SIG-M5 (cell line): ENCODE data around the gene ME2.
"Not testable (repeated sequence)": the region's sequence is repeated elsewhere in the genome, so short reads cannot be mapped to it uniquely, and the experiment has no call there.

ENCODE experiments used
- DNase-seq: peaks from one replicate; lab custom pipeline; 2025; lab: John Stamatoyannopoulos, UW

The ME2 gene

DNA sequence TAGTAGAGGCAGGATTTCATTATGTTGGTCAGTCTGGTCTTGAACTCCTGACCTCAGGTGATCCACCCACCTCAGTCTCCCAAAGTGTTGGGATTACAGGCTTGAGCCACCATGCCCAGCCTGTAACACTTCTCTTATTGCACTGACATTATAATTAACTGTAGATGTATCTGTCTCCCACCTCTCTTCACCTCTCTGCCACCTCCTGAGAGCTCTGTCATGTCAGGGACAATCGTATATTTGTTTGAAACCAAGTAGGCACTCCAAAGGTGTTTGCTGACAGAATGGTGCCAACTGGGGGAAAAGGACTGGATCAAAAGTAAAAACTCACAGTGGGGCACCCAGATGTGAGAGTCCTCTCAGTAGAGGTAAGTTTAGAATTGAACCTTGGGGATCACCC is 17.3 kb upstream of the ME2 start:
- no peak for DNase-seq

DNA sequence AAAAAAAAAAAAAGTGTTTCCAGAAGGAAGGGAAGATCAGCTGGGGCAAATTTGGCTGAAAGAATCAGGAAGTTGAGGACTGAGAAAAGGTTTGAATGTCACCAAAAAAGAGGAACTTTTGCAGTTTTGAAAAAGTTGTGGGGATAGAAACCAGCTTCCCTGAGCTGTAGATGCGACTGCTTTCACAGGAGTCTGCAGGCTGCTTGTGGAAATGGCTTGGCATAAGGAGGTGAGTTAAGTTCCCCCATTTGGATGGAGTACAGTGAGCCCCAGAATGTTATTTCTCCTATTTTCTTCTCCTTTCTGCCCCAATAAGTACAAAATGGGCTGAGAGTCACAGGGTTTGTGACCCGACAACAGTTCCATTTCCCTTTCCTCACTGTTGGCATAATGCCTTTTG is 16.5 kb upstream of the ME2 start:
- DNase-seq: peak; percentile 46

DNA sequence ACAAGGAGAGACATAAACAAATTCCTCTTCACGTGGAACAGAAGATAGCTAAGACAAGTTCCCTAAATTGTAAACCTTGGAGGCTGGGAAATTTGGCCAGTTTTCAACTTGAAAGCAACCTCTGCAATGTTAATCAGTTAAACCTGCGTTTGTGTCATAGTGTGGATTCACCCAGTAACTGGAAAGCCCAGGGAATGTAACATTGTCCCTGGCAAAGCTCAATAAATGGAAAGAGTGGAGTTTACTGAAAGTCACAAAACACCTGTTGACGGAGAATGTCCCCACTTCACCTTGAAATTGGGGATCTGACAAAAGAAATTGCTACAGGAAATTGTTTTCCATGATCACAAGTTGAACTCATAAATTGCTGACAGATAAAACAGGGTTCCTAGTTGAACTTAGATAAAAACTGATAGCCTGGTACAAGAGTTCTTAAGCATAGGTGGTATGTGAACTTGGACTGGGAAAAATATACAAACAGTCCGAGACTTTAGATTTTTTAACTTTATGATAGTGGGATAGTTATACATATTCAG is 15.0 kb upstream of the ME2 start:
- no peak for DNase-seq

DNA sequence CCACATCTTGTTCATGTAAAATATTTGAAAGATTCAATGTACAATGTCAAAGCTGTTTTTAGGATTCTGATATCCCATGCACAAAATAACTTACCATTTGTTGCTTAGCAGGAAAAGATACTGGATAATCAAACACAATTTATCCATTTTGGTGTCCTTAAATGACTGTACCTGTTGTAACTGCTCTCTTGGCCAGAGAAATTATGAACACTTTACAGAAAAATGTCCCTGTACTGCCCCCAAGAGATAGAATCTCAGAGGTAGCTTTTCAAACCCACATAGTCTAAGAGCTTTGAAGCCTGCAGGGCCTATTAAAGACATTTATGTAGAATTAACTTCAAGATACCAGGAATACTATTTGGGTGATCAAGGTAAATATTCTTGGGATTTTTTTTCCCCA is 12.2 kb upstream of the ME2 start:
- DNase-seq: no peak

GRCh38 chr18:50869150-50869549 is 9.8 kb upstream of the ME2 start:
- DNase-seq: no peak

DNA sequence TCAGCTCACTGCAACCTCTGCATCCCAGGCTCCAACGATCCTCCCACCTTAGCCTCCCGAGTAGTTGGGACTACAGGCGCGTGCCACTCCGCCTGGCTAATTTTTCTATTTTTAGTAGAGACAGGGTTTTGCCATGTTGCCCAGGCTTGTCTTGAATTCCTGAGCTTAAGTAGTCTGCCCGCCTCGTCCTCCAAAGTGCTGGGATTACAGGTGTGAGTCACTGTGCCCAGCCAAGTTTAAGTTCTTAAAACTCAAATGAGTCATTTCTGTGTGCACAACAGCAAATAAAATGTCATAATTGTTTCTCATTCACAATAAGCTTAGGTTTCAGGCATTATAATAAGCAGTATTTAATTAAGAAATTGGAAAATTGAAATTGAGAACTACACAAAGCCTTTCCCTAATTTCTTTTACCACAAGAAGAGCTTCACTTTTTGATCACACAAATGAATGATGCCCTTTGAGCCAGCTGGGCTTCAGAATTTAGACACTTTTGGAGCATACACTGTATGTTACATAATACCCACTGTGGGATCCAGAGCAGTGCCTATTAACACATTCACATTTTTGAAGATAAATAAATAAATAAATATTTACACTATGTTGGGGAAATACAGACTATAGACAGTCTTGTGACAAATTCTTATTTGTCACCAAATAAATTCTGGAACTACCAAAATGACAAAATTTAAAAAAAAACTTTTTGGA is 8.6 kb upstream of the ME2 start:
- no peak for DNase-seq

DNA sequence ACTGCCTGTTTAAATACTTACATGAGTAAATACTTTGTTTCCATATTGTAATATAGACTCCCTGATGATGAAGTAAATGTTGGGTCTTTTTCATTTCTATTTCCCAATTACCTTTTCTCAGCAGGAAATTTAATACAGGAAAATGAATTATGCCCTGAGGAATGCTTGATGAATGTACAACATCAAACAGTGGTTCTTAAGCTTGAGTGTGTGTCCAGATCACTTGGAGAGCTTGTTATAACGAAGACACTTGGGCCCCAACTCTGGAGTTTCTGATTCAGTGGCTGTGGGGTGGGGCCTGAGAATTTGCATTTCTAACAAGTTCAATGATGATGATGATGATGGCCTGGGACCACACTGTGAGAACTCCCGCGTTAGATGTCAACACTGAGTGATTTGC is 7.1 kb upstream of the ME2 start:
- DNase-seq: no peak

DNA sequence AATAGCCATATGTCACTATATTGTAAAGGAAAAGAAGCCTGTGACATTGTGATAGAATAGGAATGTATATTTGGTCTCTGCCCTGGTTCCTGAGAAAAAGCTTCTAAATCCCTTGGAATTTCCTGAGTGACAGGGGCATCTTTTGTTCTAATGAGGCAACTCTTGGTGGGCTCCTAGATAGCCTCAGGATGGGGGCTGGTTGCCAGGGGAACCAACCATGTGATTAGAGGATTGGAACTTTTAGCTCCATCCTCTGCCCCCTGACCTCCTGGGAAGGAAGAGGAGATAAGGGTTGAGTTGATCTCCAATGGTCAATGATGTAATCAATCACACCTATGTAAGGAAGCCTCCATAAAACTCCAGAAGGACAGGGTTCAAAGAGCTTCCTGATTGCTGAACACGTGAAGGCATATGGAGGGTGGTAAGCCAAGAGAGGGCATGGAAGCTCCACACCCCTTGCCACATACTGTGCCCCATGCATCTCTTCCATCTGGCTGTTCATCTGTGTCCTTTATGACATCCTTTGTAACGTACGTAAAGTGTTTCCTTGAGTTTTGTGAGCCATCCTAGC is 2.9 kb upstream of the ME2 start:
- DNase-seq: no peak

GRCh38 chr18:50877545-50878265 is 1.2 kb upstream of the ME2 start:
- no peak for DNase-seq

- no peak for DNase-seq
These were observed 592 bp downstream of the ME2 start for GRCh38 chr18:50879302-50880118.

GRCh38 chr18:50880119-50880465 is 1.2 kb downstream of the ME2 start:
- no peak for DNase-seq

DNA sequence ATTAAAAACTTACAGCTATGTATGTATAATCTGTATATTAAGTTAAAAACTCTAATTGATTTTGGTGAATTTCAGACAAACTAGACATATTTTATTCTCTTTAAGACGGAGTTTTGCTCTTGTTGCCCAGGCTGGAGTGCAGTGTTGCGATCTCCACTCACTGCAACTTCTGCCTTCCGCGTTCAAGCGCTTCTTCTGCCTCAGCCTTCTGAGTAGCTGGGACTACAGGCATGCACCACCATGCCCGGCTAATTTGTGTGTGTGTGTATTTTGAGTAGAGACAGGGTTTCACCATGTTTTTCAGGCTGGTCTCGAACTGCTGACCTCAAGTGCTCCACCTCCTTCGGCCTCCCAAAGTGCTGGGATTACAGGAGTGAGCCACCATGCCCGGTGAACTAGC is 2.0 kb downstream of the ME2 start:
- DNase-seq: not testable (repeated sequence)

GRCh38 chr18:50886929-50887328 is 8.0 kb downstream of the ME2 start:
- no peak for DNase-seq

DNA sequence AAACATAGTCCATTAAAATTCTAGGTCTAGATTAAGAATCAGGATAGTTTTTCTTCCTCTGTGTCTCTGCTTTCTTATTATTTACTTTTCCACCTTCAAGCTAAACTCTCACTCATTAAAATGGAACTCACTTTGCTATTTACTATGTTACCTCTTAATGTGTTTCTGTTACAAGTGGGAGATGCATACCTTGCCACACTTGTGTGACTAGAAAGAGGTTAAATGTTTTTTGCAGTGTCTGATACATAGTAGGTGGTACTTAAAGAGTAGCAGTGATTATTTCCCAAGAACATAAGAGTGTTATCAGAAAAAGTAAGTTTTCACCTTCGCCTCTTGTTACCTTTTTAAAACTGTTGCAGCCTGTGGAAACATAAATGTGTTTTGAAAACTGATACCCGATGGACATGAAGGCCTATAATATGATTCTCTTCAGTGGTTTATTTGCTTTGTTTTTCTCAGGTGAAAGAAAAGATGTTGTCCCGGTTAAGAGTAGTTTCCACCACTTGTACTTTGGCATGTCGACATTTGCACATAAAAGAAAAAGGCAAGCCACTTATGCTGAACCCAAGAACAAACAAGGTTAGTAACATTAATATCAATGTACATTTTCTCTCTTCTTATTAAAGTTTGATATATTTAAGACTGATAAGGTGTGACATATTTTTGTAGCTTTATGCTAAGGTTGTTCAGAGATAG is 16.6 kb downstream of the ME2 start:
- no peak for DNase-seq

DNA sequence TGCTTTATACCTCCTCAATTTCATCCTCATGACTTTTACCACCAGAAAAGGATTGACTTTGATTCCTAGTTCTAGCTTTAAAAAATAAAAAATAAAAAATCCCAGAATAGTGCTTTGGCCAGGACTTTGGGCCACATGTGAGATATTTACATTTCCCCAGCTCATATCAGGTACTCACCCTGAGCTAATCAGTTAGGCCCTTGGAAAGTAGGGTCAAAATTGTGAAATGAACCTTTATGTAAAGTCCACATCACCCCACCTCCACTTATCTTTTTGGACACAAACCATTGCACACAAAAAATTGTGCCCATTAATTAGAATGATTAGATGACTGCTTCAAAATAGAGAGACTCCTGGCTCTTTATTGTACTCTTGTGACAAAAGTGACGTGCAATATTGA is 17.2 kb downstream of the ME2 start:
- no peak for DNase-seq

DNA sequence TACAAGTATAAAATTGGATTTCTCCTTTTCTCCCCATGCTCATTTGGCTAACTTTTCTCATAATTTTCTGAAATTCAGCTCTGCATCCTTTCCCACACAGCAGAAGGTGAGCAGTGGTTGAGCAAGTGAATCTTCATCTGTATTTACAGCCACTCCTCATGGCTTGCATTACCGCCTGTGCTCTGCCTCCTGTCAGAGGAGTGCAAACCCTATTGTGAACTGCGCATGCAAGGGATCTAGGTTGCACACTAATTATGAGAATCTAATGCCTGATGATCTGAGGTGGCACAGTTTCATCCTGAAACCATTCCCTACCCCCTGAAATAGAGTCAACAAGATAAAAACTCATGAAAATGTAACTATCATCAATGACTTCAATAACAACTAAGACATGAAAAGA is 20.0 kb downstream of the ME2 start:
- DNase-seq: no peak

DNA sequence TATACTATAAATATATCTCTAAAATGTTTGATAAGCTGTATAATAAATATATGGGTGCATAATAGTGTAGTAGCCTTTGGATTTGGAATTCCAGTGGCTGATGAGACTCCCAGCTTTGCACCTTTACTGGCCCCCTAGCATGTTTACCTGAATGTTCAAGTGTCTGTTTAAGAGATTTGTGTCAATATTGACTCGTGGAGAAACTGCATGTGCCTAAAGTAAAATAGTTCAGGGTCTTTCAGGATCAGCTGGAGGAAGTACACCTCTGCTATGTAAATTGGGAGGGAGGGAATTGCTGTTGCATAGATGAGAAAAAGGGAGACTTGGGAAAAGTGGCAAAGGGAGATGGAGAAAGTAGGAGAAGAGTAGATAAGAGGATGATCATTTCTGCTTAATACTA is 23.9 kb downstream of the ME2 start:
- no peak for DNase-seq

DNA sequence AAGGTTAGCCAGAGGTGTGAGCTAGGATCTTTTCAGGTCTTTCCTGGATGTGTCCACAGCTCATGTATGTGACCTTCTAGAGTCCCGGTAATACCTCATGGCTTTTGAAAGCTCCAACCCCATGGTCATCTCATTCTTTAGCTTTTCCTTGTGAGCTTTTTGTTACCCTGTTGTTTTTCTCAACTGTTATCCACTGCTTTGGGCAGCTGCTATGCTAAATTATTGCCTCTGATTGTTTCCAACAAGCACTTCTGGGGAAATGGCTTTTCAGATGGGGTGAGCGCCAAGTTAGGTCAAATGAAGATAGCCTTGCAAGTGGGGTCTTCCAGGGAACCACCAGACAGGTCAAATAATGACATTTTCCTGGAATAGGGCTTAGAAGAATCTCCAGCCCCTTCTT is 27.9 kb downstream of the ME2 start:
- DNase-seq: no peak

DNA sequence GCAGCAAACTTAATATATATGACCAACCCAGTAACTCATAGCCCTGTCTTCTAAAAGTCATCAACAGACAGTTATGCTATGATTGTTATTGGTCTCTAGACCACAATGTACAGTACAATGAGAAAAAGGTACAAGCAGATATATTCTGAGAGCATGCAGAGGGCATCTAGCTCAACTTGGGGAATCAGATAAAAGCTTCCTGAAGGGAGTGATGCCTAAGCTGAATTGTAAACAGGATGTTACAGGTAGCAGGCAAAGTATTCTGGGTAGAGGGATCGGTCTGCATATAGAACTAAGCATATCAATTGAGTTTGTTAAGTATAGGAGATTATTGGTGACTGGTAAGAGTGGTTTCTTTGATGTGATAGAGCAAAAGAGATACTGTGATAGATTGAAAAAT is 30.3 kb downstream of the ME2 start:
- DNase-seq: no peak

DNA sequence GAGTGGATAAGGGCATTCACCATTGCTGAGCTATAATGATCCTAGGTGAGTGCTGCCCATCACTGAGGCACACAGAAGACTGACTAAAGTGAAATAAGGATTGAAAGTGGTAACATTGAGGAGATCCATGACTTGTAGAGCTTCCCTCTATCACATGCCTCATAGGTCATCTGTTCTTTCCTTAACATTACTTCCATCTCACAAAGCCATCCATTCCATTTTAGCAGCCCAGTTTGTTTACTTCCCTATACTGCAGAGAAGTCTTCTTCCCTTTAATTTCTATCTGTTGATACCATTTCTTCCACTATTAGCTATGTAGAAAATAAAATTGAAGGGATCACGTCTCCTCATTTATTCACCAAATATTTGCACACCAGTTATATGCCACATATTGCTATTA is 32.1 kb downstream of the ME2 start:
- no peak for DNase-seq

DNA sequence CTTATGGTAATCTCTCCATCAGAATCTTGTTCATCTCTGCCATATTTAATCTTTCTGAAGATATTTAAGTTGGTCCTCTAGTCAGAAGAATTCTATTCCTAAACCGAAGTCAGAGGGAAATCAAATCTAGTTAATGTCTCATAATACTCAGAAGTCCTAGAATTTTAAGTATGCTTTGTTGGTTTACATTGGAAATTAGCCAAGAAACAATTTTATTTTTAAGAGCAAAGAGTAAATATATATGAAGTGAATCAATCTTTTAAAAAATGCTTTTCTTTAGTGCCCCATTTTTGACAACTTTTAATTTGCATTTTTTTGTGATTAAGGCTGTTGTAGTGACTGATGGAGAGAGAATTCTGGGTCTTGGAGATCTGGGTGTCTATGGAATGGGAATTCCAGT is 38.1 kb downstream of the ME2 start:
- no peak for DNase-seq

GRCh38 chr18:50918153-50918552 is 39.2 kb downstream of the ME2 start:
- no peak for DNase-seq
